Left ventricle myocardium inferior (tissue), 1 donor: Measurements from ENCODE around the gene TADA2A. TPM values are rescaled to one million over a fixed set of nuclear protein-coding genes. Genes with fewer than 3 reads are reported as not detected.

Experiments used
- DNase-seq: peaks from one replicate; pipeline ENCODE4 v3.0.0-alpha.2; 2020
- H3K27ac ChIP-seq: fragments of 200-600 bp; replicated peaks from 2 replicates; pipeline ENCODE4 v1.8.0; 2021
- H3K27me3 ChIP-seq: fragments of 200-600 bp; 2 replicates; pipeline ENCODE4 v1.8.0; 2021; ENCODE audit warnings: low read depth
- H3K36me3 ChIP-seq: fragments of 200-600 bp; 2 replicates; pipeline ENCODE4 v1.8.0; 2021
- H3K4me1 ChIP-seq: fragments of 200-600 bp; 2 replicates; pipeline ENCODE4 v1.8.0; 2021
- H3K4me3 ChIP-seq: fragments of 200-600 bp; 2 replicates; pipeline ENCODE4 v1.8.0; 2021; ENCODE audit warnings: mild to moderate bottlenecking, moderate library complexity
- H3K9me3 ChIP-seq: fragments of 200-600 bp; replicated peaks from 2 replicates; pipeline ENCODE4 v1.8.0; 2021
- intact Hi-C: fragments of 100-400 bp; cut with micrococcal nuclease; formaldehyde crosslinking; loops from one replicate; pipeline ENCODE4 v1.11.0; 2022
- total RNA-seq: library from RNA; stranded (reverse); fragmentation: NEBNext Ultra II Directional; extraction: Animal tissue kit (Norgen Biotek cat#: 25700); gene quantifications from one replicate; pipeline ENCODE4 v1.2.1, GENCODE V29; 2021
- TF ChIP-seq, protein P1 (sequence below): fragments of 200-600 bp; IDR thresholded peaks from 2 replicates; pipeline ENCODE4 v1.8.0; 2021; ENCODE audit warnings: antibody characterized with exemption, mild to moderate bottlenecking, borderline replicate concordance
- donor health status: DM: no; HTN: yes; CAD: no; lungs with severe emphysema.

TADA2A gene
- total RNA-seq, 1 donor from 2014 or later = 11.9 TPM

DNA sequence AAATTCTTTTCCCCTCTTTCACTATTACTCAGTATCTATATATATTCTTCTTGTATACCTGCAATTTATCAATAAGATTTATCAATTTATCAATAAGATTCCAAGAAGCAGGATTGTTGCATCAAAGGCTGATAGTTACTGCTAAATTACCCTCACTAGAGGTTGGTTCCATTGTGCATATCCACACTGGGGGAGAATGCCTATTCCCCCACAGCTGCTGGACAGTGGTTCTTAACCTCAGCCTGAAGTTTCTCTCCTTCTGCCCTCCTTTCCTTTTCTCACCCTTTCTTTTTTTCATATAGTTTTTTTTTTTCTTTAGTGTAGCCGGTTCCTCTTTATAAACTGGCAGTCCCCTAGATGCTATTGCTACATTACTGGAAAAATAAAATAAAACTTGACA, 24.6 kb upstream of the TADA2A start:
- DNase-seq = no peak

DNA sequence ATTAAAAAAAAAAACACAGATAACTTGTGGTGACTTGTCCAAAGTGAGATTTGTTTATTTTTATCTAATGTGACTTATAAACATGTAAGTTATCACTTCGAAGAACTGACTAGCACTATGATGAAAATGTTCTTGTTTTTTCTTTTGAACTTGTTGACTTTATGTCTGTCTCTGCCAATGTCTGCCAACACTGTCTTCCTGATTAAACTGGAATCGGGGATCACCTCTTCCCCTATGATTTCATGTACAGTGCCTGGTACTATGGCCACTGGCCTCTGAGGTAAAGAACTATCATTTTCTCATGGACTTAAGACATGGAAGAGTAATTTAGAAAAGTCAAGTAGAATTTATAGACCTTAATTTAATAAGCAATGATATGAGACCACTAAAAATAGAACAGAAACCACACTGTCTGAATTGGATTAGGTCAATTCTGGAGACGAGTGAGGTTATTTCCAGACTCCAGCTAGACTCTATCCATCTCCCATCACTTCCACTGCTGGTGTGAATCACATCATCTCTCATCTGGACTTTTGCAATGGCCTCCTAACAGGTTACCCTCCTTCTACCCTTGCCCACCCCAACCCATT, 22.0 kb upstream of the TADA2A start:
- TF ChIP-seq, protein P1, sequence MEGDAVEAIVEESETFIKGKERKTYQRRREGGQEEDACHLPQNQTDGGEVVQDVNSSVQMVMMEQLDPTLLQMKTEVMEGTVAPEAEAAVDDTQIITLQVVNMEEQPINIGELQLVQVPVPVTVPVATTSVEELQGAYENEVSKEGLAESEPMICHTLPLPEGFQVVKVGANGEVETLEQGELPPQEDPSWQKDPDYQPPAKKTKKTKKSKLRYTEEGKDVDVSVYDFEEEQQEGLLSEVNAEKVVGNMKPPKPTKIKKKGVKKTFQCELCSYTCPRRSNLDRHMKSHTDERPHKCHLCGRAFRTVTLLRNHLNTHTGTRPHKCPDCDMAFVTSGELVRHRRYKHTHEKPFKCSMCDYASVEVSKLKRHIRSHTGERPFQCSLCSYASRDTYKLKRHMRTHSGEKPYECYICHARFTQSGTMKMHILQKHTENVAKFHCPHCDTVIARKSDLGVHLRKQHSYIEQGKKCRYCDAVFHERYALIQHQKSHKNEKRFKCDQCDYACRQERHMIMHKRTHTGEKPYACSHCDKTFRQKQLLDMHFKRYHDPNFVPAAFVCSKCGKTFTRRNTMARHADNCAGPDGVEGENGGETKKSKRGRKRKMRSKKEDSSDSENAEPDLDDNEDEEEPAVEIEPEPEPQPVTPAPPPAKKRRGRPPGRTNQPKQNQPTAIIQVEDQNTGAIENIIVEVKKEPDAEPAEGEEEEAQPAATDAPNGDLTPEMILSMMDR = no peak
- no peak overlapping the region for H3K4me3 ChIP-seq
- no peaks in the 10 kb centered on the region for H3K27me3 ChIP-seq
- no peak overlapping the region for H3K27ac ChIP-seq
- no peaks in the 10 kb centered on the region for H3K36me3 ChIP-seq
- no peaks in the 10 kb centered on the region for H3K4me1 ChIP-seq
- no peaks in the 10 kb centered on the region for H3K9me3 ChIP-seq
- DNase-seq = no peak
- intact Hi-C loops = no loop called here

More for the DNA sequence above, 24.6 kb upstream of the TADA2A start:
- TF ChIP-seq, protein P1 = no peak
- Histone ChIP-seq H3K36me3 (no peaks in the 10 kb centered on the region), H3K4me3 (no peak overlapping the region), H3K9me3 (no peaks in the 10 kb centered on the region), H3K27ac (no peak overlapping the region), H3K27me3 (no peaks in the 10 kb centered on the region), H3K4me1 (no peaks in the 10 kb centered on the region)
- intact Hi-C loops = no loop called here

DNA sequence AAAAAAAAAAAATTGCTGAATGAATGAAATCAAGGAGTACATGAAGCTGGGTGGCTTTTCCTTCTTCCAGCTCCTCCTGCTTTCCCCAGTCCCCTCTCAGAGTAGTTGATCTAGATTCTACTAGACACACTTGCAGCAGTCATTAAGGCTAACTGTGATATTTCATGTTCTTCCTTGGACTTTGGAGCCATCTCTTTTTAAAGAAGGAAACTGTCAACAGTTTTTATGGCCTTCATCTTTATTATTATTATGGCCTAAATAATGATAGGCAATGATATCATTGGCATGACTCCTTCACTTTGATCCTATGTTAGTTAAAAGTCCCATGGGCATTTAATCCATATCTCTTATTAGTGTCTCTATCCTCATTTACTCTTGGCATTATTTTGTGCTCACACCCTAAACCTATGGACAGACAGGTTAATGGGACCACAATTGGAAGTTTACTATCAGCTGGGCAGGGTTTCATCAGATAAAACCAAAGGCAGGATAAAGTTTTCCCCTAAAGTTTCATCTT, 21.2 kb upstream of the TADA2A start:
- intact Hi-C loops = no loop called here
- H3K36me3 ChIP-seq = no peaks in the 10 kb centered on the region
- TF ChIP-seq, protein P1 = no peak

DNA sequence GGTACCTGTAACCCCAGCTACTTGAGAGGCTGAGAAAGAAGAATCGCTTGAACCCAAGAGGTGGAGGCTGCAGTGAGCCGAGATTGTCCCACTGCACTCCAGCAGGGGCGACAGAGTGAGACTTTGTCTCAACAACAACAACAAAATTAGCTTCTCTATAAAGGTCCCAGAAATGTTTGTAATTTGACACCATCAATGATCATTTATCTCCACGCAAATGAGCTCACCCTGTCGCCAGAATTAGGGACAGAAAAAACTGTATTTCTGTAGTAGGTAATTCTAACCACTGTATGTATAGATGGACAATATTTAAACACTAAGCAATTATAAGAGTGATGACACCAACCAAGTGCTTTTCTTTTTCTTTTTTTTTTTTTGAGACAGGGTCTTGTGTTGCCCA, 20.2 kb upstream of the TADA2A start:
- H3K27me3 ChIP-seq = no peaks in the 10 kb centered on the region
- H3K9me3 ChIP-seq = no peaks in the 10 kb centered on the region
- H3K4me3 ChIP-seq = no peak overlapping the region
- no peak overlapping the region for H3K27ac ChIP-seq
- intact Hi-C loops = no loop called here
- TF ChIP-seq, protein P1 = no peak
- no peaks in the 10 kb centered on the region for H3K36me3 ChIP-seq
- peaks cover 7% of the 10 kb centered on the region for H3K4me1 ChIP-seq
- no peak for DNase-seq

More for the DNA sequence above, 21.2 kb upstream of the TADA2A start:
- H3K9me3 ChIP-seq = no peaks in the 10 kb centered on the region
- H3K27me3 ChIP-seq = no peaks in the 10 kb centered on the region
- H3K27ac ChIP-seq = no peak overlapping the region
- DNase-seq = no peak
- H3K4me3 ChIP-seq = no peak overlapping the region
- no peaks in the 10 kb centered on the region for H3K4me1 ChIP-seq

DNA sequence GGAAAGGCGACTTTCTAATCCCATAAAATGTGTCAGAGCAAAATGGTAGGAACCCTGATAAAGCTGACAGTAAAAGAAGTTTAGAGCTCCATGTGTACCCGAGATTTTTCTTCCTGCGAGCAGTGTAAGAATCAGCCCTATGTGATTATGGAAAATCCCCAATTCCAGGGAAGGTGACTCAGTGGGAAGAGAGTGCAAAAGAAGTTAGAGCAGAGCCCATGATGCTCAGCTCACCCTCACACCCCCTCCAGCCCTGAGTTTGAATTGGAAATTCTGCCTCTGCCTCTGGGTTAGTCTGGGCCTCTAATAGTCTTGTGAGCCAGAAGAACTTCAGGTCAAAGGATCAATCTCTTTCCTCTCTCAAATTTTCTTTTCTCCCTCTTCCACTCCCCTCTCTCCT, 18.4 kb upstream of the TADA2A start:
- Histone ChIP-seq H3K27me3 (no peaks in the 10 kb centered on the region), H3K4me3 (no peak overlapping the region), H3K4me1 (peaks cover 17% of the 10 kb centered on the region), H3K27ac (no peak overlapping the region), H3K9me3 (no peaks in the 10 kb centered on the region), H3K36me3 (no peaks in the 10 kb centered on the region)
- DNase-seq = no peak
- intact Hi-C loops = no loop called here
- TF ChIP-seq, protein P1 = no peak
